OCI-LY1 (cell line): Measurements from ENCODE around the gene KRTDAP.

Source experiments
- CTCF ChIP-seq: fragments of 200-600 bp; sonication (generic), shearing (Covaris generic); IDR thresholded peaks from 2 replicates; pipeline ENCODE4 v1.5.1; 2017; ENCODE audit warnings: mild to moderate bottlenecking, antibody characterized with exemption, low read length, moderate library complexity, mixed read lengths
- EZH2 ChIP-seq: fragments of 200-600 bp; sonication (generic), shearing (Covaris generic); IDR thresholded peaks from 2 replicates; pipeline ENCODE4 v1.8.0; 2017; ENCODE audit warnings: borderline replicate concordance, mixed run types, mild to moderate bottlenecking, antibody characterized with exemption, low read length, moderate library complexity, mixed read lengths

DNA sequence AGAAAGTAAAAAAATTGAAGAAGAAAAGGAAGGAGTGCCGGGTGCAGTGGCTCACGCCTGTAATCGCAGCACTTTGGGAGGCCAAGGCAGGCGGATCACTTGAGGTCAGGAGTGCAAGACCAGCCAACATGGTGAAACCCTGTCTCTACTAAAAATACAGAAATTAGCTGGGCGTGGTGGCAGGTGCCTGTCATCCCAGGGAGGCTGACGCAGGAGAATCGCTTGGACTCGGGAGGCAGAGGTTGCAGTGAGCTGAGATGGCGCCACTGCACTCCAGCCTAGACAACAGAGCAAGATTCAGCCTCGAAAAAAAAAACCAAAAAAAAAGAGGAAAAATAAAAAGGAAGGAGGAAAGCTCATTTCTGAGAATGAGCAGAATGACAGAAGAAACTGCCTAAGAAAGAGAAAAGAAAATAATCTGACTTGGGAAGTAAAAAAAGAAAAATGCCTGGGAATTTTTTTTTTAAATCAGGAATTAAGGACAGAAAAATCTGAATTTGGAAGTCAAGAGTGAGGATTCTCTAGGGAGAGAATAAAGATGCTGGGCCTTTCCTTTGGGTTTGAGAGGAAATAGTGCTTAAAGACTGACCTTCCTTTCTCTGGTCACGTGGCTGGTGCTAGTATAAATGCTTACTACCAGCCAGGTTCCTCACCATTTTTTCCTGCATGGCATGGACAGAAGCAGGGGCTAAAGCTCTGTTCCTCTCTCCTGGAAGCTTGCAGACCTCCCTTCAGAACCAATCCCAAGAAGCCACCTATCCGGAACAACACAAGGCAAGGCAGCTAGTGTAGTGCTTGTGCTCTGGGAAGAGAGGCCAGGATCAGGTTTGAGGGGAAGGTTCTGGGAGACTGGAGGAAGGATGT, 42.4 kb downstream of the KRTDAP start, which contains the start of gene FFAR2:
- TF ChIP-seq CTCF (no peak), EZH2 (no peak)
